GM12878 (cell line): ENCODE measurements around the gene SLC36A3. TPM values are rescaled to one million over a fixed set of nuclear protein-coding genes. Genes with fewer than 3 reads are reported as not detected.
A peak's percentile ranks its signal among the peaks of the same experiment; 100 is the strongest.

Experiments used
- ATAC-seq: fragments of 200-7000 bp; cut with Tn5 transposase; 3 replicates; pipeline ENCODE4 v1.9.1; 2020; ENCODE audit warnings: mild to moderate bottlenecking, moderate library complexity
- BruUV-seq: library from RNA; stranded (reverse); fragments of 400-500 nt; replicated peaks from 2 replicates; lab custom pipeline; 2021; lab: Mats Ljungman, UMichigan
- CTCF ChIA-PET: fragments of 300-600 bp; sonication (Branson Sonifier 250); formaldehyde crosslinking; extraction: SDS; loops from one replicate; lab custom pipeline; 2021; ENCODE audit warnings: inconsistent platforms; lab: Yijun Ruan, JAX
- POLR2A ChIA-PET: fragments of 350-600 bp; formaldehyde crosslinking; extraction: SDS; loops from one replicate; lab custom pipeline; 2021; ENCODE audit warnings: inconsistent platforms; lab: Charles Lee
- RAD21 ChIA-PET: fragments of 300-600 bp; sonication (Branson Sonifier 250); formaldehyde crosslinking; loops from one replicate; lab custom pipeline; 2023; ENCODE audit warnings: antibody characterized with exemption; ENCODE audit not compliant: unreplicated experiment; lab: Charles Lee
- SMC1A ChIA-PET: fragments of 300-600 bp; sonication (Branson Sonifier 250); formaldehyde crosslinking; loops from one replicate; lab custom pipeline; 2023; ENCODE audit not compliant: unreplicated experiment, uncharacterized antibody; lab: Charles Lee
- DNase-seq: peaks from one replicate; pipeline ENCODE4 v3.0.0-alpha.2; 2011; ENCODE audit warnings: low read depth, low spot score
- FAIRE-seq: peaks from 3 replicates; lab custom pipeline; 2011; peaks lifted over from hg19 to GRCh38; lab: Jason Lieb, UNC
- H2AFZ ChIP-seq: 2 replicates; pipeline ENCODE4 v1.6.0; 2011; ENCODE audit warnings: low read depth, low read length, control low read depth; ENCODE audit not compliant: control insufficient read depth
- H3K27ac ChIP-seq: 2 replicates; pipeline ENCODE4 v1.5.1; 2011; ENCODE audit warnings: control low read depth; ENCODE audit not compliant: control insufficient read depth, insufficient read depth
- H3K27me3 ChIP-seq, 2 experiments: replicated peaks in 1 of 2; 2 replicates each; pipeline versions ENCODE4 v1.6.0 to v1.6.1; 2011; ENCODE audit warnings: low read length in 1 of 2; ENCODE audit not compliant: control insufficient read depth in 2 of 2, insufficient read depth in 2 of 2
- H3K36me3 ChIP-seq, 2 experiments: 2 replicates each; pipeline ENCODE4 v1.5.1; 2011; ENCODE audit warnings: low read length in 1 of 2; ENCODE audit not compliant: control insufficient read depth in 2 of 2, insufficient read depth in 2 of 2
- H3K4me1 ChIP-seq: 2 replicates; pipeline ENCODE4 v1.6.1; 2011; ENCODE audit warnings: mild to moderate bottlenecking, low read length, moderate library complexity, mixed read lengths; ENCODE audit not compliant: control insufficient read depth, insufficient read depth
- H3K4me2 ChIP-seq: 2 replicates; pipeline ENCODE4 v1.6.0; 2011; ENCODE audit warnings: control low read depth; ENCODE audit not compliant: control insufficient read depth, insufficient read depth
- H3K4me3 ChIP-seq: fragments of 200-600 bp; sonication (generic); 2 replicates; pipeline ENCODE4 v1.5.1; 2016
- H3K79me2 ChIP-seq: 2 replicates; pipeline ENCODE4 v1.6.0; 2011; ENCODE audit warnings: low read length; ENCODE audit not compliant: control insufficient read depth, insufficient read depth
- H3K9ac ChIP-seq: 2 replicates; pipeline ENCODE4 v1.8.0; 2011; ENCODE audit warnings: low read length, control low read depth, mixed read lengths; ENCODE audit not compliant: control insufficient read depth, insufficient read depth
- H3K9me3 ChIP-seq: replicated peaks from 3 replicates; pipeline ENCODE4 v1.5.1; 2011; ENCODE audit warnings: mild to moderate bottlenecking, low read length; ENCODE audit not compliant: control insufficient read depth, insufficient read depth
- H4K20me1 ChIP-seq: 2 replicates; pipeline ENCODE4 v1.6.0; 2011; ENCODE audit not compliant: control insufficient read depth, insufficient read depth
- LARP7 ChIP-seq: fragments of 450-650 bp; IDR thresholded peaks from 2 replicates; pipeline ENCODE4 v1.6.1; 2017; ENCODE audit warnings: mild to moderate bottlenecking
- PML ChIP-seq: IDR thresholded peaks from 2 replicates; pipeline ENCODE4 v1.6.1; 2012; ENCODE audit warnings: low read length, inconsistent platforms
- RAD51 ChIP-seq: fragments of 450-650 bp; IDR thresholded peaks from 2 replicates; pipeline ENCODE4 v1.6.1; 2016; ENCODE audit warnings: moderate library complexity, mild to moderate bottlenecking, inconsistent platforms
- SPI1 ChIP-seq: IDR thresholded peaks from 2 replicates; pipeline ENCODE4 v1.6.1; 2011; ENCODE audit warnings: low read depth, mild to moderate bottlenecking, low read length, moderate library complexity, borderline replicate concordance; ENCODE audit not compliant: insufficient read depth
- USF1 ChIP-seq: IDR thresholded peaks from 2 replicates; pipeline ENCODE4 v1.6.1; 2011; ENCODE audit warnings: borderline replicate concordance, low read depth, mild to moderate bottlenecking, moderate library complexity, mixed read lengths, low read length; ENCODE audit not compliant: insufficient read depth; ENCODE audit errors: extremely low read length
- ZBTB40 ChIP-seq: fragments of 450-650 bp; IDR thresholded peaks from 2 replicates; pipeline ENCODE4 v1.6.1; 2016; ENCODE audit warnings: mild to moderate bottlenecking, moderate library complexity, borderline replicate concordance
- ZNF24 ChIP-seq: fragments of 450-650 bp; IDR thresholded peaks from 2 replicates; pipeline ENCODE4 v1.6.1; 2017; ENCODE audit warnings: antibody characterized with exemption, mild to moderate bottlenecking
- WGBS: methylation state at CpG from one replicate; pipeline ENCODE4 v1.1.6; 2016; ENCODE audit warnings: low lambda C conversion rate; ENCODE audit not compliant: insufficient replicate concordance, insufficient coverage; ENCODE audit errors: missing lambda C conversion rate; 5-methylcytosine and 5-hydroxymethylcytosine counted together
- in situ Hi-C: fragments of 300-500 bp; cut with MboI; formaldehyde crosslinking; loops from 9 replicates; pipeline ENCODE4 v1.14.3; 2018; ENCODE audit warnings: mixed read lengths
- intact Hi-C: fragments of 100-400 bp; cut with micrococcal nuclease; formaldehyde crosslinking; loops from one replicate; pipeline ENCODE4 v1.14.2; 2022; ENCODE audit not compliant: unreplicated experiment
- polyA plus RNA-seq, 11 experiments: library from polyadenylated mRNA; depleted of rRNA in 4 of 11; unstranded in 6 of 11; stranded (reverse) in 5 of 11; fragments of >200 nt; fragmentation: Nextera tagmentation in 4 of 11; fragmentation: Illumina TruSeq in 1 of 11; extraction: Ambion mirVana in 4 of 11; extraction: Trizol in 1 of 11; gene quantifications; 1 replicate in 1 of 11; 2 replicates in 10 of 11; pipeline versions ENCODE4 v1.2.1 to v1.2.3, GENCODE V29; 2011 to 2016; ENCODE audit warnings: inconsistent platforms in 2 of 11, missing spikeins in 2 of 11, low read depth in 1 of 11
- total RNA-seq, 4 experiments: library from RNA; depleted of rRNA in 3 of 4; stranded (reverse); fragments of >200 nt in 3 of 4; fragmentation: Illumina TruSeq in 1 of 4; extraction: Trizol in 1 of 4; gene quantifications; 2 replicates each; pipeline versions ENCODE4 v1.2.1 to v1.2.3, GENCODE V29; 2013 to 2021

Gene SLC36A3
- total and polyA plus RNA-seq, 10 of the 15 experiments (the other 5 are each of a cell fraction or from before 2014, with no cell fraction given) = 0.03 TPM; not detected in 9

GRCh38 chr5:151237685-151238084 is 65.9 kb downstream of the SLC36A3 start:
- CTCF ChIA-PET = interaction anchor here (1.3 to 9.9 kb wide), 22 partner anchors 8 to 189 kb away, joined by 3 to 293 read pairs (median 9); partner anchors contain the start of genes ANXA6, CCDC69 and GM2A
- no peaks in the 10 kb centered on the region for H3K36me3 ChIP-seq
- no peak for FAIRE-seq
- intact Hi-C loops = loop anchor here (1.0 to 2.0 kb wide), 3 partner anchors 15 to 111 kb away; no protein-coding TSS in a partner anchor
- peak overlapping the region; percentile 82 for H3K27ac ChIP-seq
- TF ChIP-seq ZNF24 = peak; percentile 85
- TF ChIP-seq RAD51 = no peak
- TF ChIP-seq PML = no peak
- no peak for TF ChIP-seq SPI1
- TF ChIP-seq, all 136 proteins: peak for 1
- Histone ChIP-seq H3K79me2 (no peaks in the 10 kb centered on the region; the same call in none of the 2 replicates), H4K20me1 (no peaks in the 10 kb centered on the region), H3K4me1 (peaks cover 66% of the 10 kb centered on the region), H2AFZ (peak overlapping the region; percentile 84), H3K4me3 (no peak overlapping the region), H3K4me2 (peak overlapping the region; percentile 96), H3K9ac (peak overlapping the region; percentile 77), H3K9me3 (no peaks in the 10 kb centered on the region; the same call in 1 of the 3 replicates), H3K27me3 (no peaks in the 10 kb centered on the region)
- RAD21 ChIA-PET = interaction anchor here (0.8 to 7.0 kb wide), 28 partner anchors 8 to 186 kb away, joined by 3 to 105 read pairs (median 10); partner anchors contain the start of genes ANXA6, CCDC69 and GM2A
- POLR2A ChIA-PET = interaction anchor here (1.1 to 10.2 kb wide), 11 partner anchors 9 to 112 kb away, joined by 3 to 290 read pairs (median 7); partner anchors contain the start of genes ANXA6, CCDC69 and GM2A
- BruUV-seq = no TSS peak
- DNase-seq (no peak), ATAC-seq (no peak)
- WGBS = 76% methylated on average over 7 of the region's 7 CpGs
- SMC1A ChIA-PET = interaction anchor here (1.1 to 11.1 kb wide), 17 partner anchors 13 to 232 kb away, joined by 3 to 325 read pairs (median 9); partner anchors contain the start of genes CCDC69 and GM2A
- in situ Hi-C loops = no loop called here

GRCh38 chr5:151236888-151237287 is 66.7 kb downstream of the SLC36A3 start:
- Histone ChIP-seq H3K4me1 (peaks cover 64% of the 10 kb centered on the region), H3K27me3 (no peaks in the 10 kb centered on the region), H3K9ac (no peak overlapping the region), H2AFZ (no peak overlapping the region), H3K4me2 (no peak overlapping the region), H3K79me2 (no peaks in the 10 kb centered on the region; the same call in none of the 2 replicates), H4K20me1 (no peaks in the 10 kb centered on the region), H3K9me3 (no peaks in the 10 kb centered on the region; the same call in 2 of the 3 replicates), H3K27ac (no peak overlapping the region), H3K36me3 (no peaks in the 10 kb centered on the region), H3K4me3 (no peak overlapping the region)
- POLR2A ChIA-PET = interaction anchor here (0.7 to 10.2 kb wide), 5 partner anchors 15 to 474 kb away, joined by 3 to 290 read pairs (median 17); partner anchors contain the start of genes CCDC69 and GM2A
- 92% methylated on average over 1 of the region's 1 CpG for WGBS
- FAIRE-seq = no peak
- intact Hi-C loops = no loop called here
- DNase-seq = no peak
- CTCF ChIA-PET = interaction anchor here (1.3 to 9.9 kb wide), 9 partner anchors 10 to 185 kb away, joined by 3 to 293 read pairs (median 10); partner anchors contain the start of genes CCDC69 and GM2A
- in situ Hi-C loops = no loop called here
- TF ChIP-seq ZBTB40 (no peak), USF1 (no peak), LARP7 (no peak)
- RAD21 ChIA-PET = interaction anchor here (2.3 to 7.0 kb wide), 6 partner anchors 13 to 79 kb away, joined by 8 to 105 read pairs (median 24); partner anchors contain the start of genes ANXA6, CCDC69 and GM2A
- SMC1A ChIA-PET = interaction anchor here (0.5 to 11.1 kb wide), 8 partner anchors 14 to 111 kb away, joined by 3 to 325 read pairs (median 22); partner anchors contain the start of genes CCDC69 and GM2A
- BruUV-seq = no TSS peak
- ATAC-seq = no peak
